Neutrophil (primary cell): ENCODE results near the gene CLCA4.

Experiments used
- H3K27ac ChIP-seq: fragments of 200-600 bp; sonication (generic); 2 replicates; pipeline ENCODE4 v1.5.1; 2016; ENCODE audit warnings: mild to moderate bottlenecking, moderate library complexity
- H3K27me3 ChIP-seq: fragments of 200-600 bp; sonication (generic); 2 replicates; pipeline ENCODE4 v1.6.0; 2016; ENCODE audit warnings: mild to moderate bottlenecking
- H3K36me3 ChIP-seq: fragments of 200-600 bp; sonication (generic); 2 replicates; pipeline ENCODE4 v1.5.1; 2017
- H3K4me1 ChIP-seq, 2 experiments: fragments of 200-600 bp in 1 of 2; sonication (generic) in 1 of 2; 1 replicate in 1 of 2; 2 replicates in 1 of 2; pipeline versions ENCODE4 v1.5.1 to v1.6.1; 2013 to 2016; ENCODE audit warnings: low read depth in 1 of 2, low read length in 1 of 2, mild to moderate bottlenecking in 1 of 2, moderate library complexity in 1 of 2; ENCODE audit not compliant: control insufficient read depth in 1 of 2, insufficient read depth in 1 of 2
- H3K4me3 ChIP-seq, 2 experiments: fragments of 200-600 bp in 1 of 2; sonication (generic) in 1 of 2; 1 replicate in 1 of 2; 2 replicates in 1 of 2; pipeline ENCODE4 v1.5.1; 2013 to 2016; ENCODE audit warnings: low read depth in 1 of 2, low read length in 1 of 2, mild to moderate bottlenecking in 1 of 2, moderate library complexity in 1 of 2
- H3K9me3 ChIP-seq: fragments of 200-600 bp; sonication (generic); 2 replicates; pipeline ENCODE4 v1.5.1; 2016
- TF ChIP-seq, protein P1 (sequence below): fragments of 200-600 bp; sonication (generic); IDR thresholded peaks from 2 replicates; pipeline ENCODE4 v1.5.1; 2016; ENCODE audit warnings: antibody characterized with exemption

The CLCA4 gene

DNA sequence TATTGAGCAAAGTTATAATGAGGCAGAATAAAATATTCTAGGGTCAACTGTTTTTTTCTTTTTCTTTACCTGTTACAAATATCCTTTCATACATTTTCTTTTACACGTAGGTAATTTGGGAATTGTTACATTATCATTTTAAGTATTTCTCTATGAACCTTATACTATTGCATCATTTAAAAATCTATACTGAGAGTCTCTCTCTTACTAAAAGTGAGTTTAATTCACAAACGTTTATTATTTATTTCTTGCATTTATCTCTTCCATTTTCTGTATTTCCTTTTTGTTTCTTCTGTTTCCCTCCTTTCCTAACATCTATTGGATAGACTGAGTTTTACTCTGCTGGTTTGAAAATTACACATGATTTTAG is 25.4 kb upstream of the CLCA4 start:
- Histone ChIP-seq H3K4me3 (no peak overlapping the region), H3K9me3 (no peaks in the 10 kb centered on the region), H3K36me3 (no peaks in the 10 kb centered on the region), H3K27ac (no peak overlapping the region), H3K4me1 (no peaks in the 10 kb centered on the region), H3K27me3 (no peaks in the 10 kb centered on the region)
- TF ChIP-seq, protein P1, sequence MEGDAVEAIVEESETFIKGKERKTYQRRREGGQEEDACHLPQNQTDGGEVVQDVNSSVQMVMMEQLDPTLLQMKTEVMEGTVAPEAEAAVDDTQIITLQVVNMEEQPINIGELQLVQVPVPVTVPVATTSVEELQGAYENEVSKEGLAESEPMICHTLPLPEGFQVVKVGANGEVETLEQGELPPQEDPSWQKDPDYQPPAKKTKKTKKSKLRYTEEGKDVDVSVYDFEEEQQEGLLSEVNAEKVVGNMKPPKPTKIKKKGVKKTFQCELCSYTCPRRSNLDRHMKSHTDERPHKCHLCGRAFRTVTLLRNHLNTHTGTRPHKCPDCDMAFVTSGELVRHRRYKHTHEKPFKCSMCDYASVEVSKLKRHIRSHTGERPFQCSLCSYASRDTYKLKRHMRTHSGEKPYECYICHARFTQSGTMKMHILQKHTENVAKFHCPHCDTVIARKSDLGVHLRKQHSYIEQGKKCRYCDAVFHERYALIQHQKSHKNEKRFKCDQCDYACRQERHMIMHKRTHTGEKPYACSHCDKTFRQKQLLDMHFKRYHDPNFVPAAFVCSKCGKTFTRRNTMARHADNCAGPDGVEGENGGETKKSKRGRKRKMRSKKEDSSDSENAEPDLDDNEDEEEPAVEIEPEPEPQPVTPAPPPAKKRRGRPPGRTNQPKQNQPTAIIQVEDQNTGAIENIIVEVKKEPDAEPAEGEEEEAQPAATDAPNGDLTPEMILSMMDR, result no peak

DNA sequence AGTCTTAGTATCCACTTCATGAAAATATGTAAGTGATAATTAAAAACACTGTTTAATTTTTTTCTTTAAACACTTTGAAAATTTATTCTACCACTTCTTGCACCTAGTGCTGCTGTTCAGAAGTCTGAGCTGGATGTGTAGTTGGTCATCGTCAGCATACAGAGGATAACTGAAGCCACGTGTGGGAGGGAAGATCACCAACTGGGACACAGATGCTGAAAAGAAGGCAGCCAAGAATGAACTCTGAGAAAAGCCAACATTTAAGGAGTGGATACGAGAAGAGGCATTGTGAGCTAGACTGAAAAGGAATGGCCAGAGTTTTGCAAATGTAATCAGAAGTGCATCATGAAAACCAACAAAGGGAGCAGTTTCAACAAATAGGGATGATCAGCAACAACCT is 24.6 kb upstream of the CLCA4 start:
- Histone ChIP-seq H3K27me3 (no peaks in the 10 kb centered on the region), H3K9me3 (no peaks in the 10 kb centered on the region), H3K4me3 (no peak overlapping the region), H3K4me1 (no peaks in the 10 kb centered on the region), H3K27ac (no peak overlapping the region), H3K36me3 (no peaks in the 10 kb centered on the region)
- TF ChIP-seq, protein P1, result no peak

DNA sequence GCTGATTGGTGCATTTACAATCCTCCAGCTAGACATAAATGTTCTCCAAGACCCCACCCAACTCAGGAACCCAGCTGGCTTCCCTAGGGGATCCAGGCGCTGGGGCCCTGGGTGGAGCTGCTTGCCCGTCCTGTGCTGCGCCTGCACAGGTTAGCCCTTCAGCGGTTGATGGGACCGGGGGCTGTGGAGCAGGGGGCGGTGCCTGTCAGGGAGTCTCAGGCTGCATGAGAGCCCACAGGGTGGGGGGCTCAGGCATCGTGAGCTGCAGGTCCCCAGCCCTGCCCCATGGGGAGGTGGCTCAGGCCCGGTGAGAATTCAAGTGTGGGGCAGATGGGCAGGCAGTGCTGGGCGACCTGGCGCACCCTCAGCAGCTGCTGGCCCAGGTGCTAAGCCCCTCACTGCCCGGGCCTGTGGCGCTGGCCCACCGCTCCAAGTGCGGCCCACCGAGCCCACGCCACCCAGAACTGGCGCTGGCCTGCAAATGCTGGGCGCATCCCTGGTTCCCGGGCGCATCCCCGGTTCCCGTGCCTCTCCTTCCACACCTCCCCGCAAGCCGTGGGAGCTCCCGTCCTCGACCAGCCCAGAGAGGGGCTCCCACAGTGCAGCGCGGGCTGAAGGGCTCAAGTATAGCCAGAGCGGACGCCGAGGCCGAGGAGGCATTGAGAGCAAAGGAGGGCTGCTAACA is 23.1 kb upstream of the CLCA4 start:
- TF ChIP-seq, protein P1, result no peak
- no peaks in the 10 kb centered on the region for H3K9me3 ChIP-seq
- H3K27me3 ChIP-seq, result no peaks in the 10 kb centered on the region
- H3K36me3 ChIP-seq, result no peaks in the 10 kb centered on the region
- no peak overlapping the region for H3K27ac ChIP-seq
- H3K4me3 ChIP-seq, result no peak overlapping the region
- H3K4me1 ChIP-seq, result no peaks in the 10 kb centered on the region

DNA sequence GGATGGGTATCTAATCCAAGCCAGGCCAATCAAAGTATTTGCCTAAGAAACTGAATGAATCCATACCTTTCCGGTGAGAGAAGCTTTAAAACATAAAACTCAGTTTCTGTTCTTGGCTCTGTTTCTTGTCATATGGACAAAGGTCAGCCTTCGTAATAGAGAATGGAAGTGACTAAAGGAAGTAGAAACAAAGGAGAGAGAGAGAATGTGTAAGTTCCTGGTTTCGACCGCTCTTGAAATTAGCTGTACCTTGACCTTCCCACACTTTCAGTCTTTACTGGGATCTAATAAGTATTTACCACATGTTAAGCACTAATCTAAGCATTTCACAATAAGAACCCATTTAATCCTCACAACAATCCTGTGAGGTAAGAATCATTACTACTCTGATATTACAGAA is 19.6 kb upstream of the CLCA4 start:
- no peaks in the 10 kb centered on the region for H3K4me1 ChIP-seq
- no peak overlapping the region for H3K4me3 ChIP-seq
- no peak overlapping the region for H3K27ac ChIP-seq
- no peaks in the 10 kb centered on the region for H3K36me3 ChIP-seq
- no peaks in the 10 kb centered on the region for H3K27me3 ChIP-seq
- TF ChIP-seq, protein P1, result no peak
- H3K9me3 ChIP-seq, result no peaks in the 10 kb centered on the region

DNA sequence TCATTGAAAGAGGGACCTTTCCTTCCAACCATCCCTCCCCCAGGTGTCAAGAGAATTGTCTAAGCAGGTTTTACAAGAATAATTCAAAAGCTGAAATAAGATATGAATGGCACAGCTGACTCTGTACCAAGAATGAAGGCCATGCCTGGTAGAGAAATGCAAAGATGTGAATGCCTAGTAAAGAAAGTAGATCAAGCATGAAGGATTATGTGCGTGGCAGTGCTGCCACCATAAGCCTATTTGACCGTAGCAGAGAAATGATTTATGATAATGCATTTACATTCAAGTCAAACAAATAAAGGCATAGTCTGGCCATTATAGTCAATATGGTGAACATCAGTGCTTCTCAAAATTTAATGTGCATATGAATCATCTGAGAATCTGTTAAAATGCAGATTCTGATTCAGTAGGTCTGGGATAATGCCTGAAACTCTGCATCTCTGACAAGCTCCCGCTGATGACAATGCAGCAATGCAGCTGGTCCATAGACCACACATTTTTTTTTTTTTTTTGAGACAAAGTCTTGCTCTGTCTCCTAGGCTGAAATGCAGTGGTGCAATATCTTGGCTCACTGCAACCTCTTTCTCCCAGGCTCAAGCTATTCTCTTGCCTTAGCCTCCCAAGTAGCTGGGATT is 16.6 kb upstream of the CLCA4 start:
- Histone ChIP-seq H3K4me3 (no peak overlapping the region), H3K9me3 (no peaks in the 10 kb centered on the region), H3K36me3 (no peaks in the 10 kb centered on the region), H3K27me3 (no peaks in the 10 kb centered on the region), H3K27ac (no peak overlapping the region), H3K4me1 (no peaks in the 10 kb centered on the region)
- TF ChIP-seq, protein P1, result no peak
